Testis (tissue), 2 donors: ENCODE measurements around the gene CLEC2L.

Experiments used
- POLR2A ChIP-seq: fragments of 450-650 bp; IDR thresholded peaks from one replicate; pipeline ENCODE4 v1.6.1; 2017; ENCODE audit warnings: antibody characterized with exemption, mild to moderate bottlenecking, moderate library complexity
- TF ChIP-seq, protein P1 (sequence below), 3 experiments: fragments of 450-650 bp in 2 of 3; fragments of 200-600 bp in 1 of 3; sonication (generic) in 1 of 3; IDR thresholded peaks; one replicate each; pipeline ENCODE4 v1.5.1; 2016 to 2019; ENCODE audit warnings: antibody characterized with exemption in 3 of 3, mild to moderate bottlenecking in 2 of 3, moderate library complexity in 1 of 3

DNA sequence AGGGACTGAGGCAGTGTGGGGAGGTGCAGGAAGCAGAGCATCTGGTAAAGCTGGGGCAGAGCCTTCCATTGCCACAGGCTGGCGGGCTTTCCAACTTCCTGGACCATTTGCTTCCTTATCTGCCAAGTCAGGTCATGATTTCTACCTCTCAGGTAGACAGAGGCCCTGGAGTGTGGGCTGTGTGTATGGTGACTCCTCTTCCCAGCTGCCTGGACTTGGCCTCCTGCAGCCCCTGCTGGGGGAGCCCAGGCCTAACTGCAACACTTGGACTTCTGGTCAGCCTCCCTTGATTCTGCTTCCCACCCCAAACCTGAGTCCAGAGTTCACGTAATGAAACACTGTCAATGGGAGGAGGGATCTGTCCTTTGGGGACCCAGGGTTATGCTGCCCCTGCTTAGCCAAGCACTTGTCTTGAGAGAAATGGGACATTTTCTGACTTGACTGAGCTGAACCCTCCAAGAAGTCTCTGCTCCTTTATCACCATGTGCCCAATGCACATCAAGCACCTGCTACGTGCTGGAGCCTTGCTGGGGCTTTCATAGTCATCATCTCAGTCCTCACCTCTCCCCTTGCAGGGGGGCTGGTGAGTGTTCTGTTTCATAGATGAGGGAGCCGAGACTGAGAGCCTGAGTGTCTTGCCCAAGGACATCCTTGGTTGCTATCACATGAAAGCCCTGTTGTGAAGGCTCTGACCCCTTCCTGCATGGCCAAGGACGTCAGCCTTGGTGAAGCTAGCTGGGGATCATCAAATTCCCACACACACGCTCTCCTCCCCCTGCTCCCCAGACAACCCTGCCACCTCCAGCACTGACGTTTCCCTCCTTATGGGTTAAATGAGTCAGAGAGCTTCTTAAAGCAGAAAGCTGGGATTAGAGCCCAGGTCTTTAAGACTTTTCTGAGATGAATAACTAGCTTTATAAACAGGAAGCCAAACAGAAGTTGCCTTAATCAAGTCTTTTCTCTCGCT is 3.4 kb downstream of the CLEC2L start:
- TF ChIP-seq, protein P1, sequence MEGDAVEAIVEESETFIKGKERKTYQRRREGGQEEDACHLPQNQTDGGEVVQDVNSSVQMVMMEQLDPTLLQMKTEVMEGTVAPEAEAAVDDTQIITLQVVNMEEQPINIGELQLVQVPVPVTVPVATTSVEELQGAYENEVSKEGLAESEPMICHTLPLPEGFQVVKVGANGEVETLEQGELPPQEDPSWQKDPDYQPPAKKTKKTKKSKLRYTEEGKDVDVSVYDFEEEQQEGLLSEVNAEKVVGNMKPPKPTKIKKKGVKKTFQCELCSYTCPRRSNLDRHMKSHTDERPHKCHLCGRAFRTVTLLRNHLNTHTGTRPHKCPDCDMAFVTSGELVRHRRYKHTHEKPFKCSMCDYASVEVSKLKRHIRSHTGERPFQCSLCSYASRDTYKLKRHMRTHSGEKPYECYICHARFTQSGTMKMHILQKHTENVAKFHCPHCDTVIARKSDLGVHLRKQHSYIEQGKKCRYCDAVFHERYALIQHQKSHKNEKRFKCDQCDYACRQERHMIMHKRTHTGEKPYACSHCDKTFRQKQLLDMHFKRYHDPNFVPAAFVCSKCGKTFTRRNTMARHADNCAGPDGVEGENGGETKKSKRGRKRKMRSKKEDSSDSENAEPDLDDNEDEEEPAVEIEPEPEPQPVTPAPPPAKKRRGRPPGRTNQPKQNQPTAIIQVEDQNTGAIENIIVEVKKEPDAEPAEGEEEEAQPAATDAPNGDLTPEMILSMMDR (IDR thresholded peaks at IDR 0.05) = no peak
- no peak for TF ChIP-seq POLR2A
